ENCODE results near the gene RABL6.
"Not testable (repeated sequence)": the region's sequence is repeated elsewhere in the genome, so short reads cannot be mapped to it uniquely, and the experiment has no call there.

Gene RABL6
- 73.0 to 78.4 reads per million in 2 donors for total RNA-seq

- DNase-seq = peak; percentile 67 to 87 (median 76)
Measured at GRCh38 chr9:136807281-136808074, at the start of gene RABL6. TSS of gene RABL6 (plus strand) at chr9:136807948. CDS start at chr9:136808197, 249 bp downstream.

GRCh38 chr9:136759001-136759400 lies 48.7 kb upstream of the RABL6 start:
- DNase-seq = no peak

- DNase-seq = no peak
Measured at GRCh38 chr9:136759436-136760325, 48.1 kb upstream of the RABL6 start.

- DNase-seq = no peak
Measured at GRCh38 chr9:136760424-136760823, 47.3 kb upstream of the RABL6 start.

GRCh38 chr9:136760834-136761544 lies 46.8 kb upstream of the RABL6 start:
- not testable (repeated sequence) for DNase-seq

GRCh38 chr9:136761545-136761981 lies 46.2 kb upstream of the RABL6 start:
- DNase-seq = no peak

- DNase-seq = no peak
Measured at GRCh38 chr9:136762221-136762691, 45.5 kb upstream of the RABL6 start.

GRCh38 chr9:136762915-136763648 lies 44.7 kb upstream of the RABL6 start:
- peak in 2 of 5 experiments; percentile 40 to 43 for DNase-seq

- no peak for DNase-seq
Measured at GRCh38 chr9:136763649-136764035, 44.1 kb upstream of the RABL6 start.

- no peak for DNase-seq
Measured at GRCh38 chr9:136764301-136764891, 43.4 kb upstream of the RABL6 start, which contains the start of gene LCN15. TSS of gene LCN15 (minus strand) at chr9:136764518. CDS start at chr9:136764488, 30 bp downstream.

GRCh38 chr9:136765041-136765440 lies 42.7 kb upstream of the RABL6 start:
- DNase-seq = no peak

GRCh38 chr9:136765745-136766409 lies 41.9 kb upstream of the RABL6 start:
- not testable (repeated sequence) for DNase-seq

GRCh38 chr9:136766410-136767120 lies 41.2 kb upstream of the RABL6 start:
- peak in 3 of 5 experiments; percentile 37 to 45 (median 40) for DNase-seq

- peak in 3 of 5 experiments; percentile 26 to 57 (median 44) for DNase-seq
Measured at GRCh38 chr9:136769710-136770191, 38.0 kb upstream of the RABL6 start.

GRCh38 chr9:136771907-136772415 lies 35.8 kb upstream of the RABL6 start:
- no peak for DNase-seq

- DNase-seq = peak in 1 of 5 experiments; percentile 27
Measured at GRCh38 chr9:136773386-136774044, 34.2 kb upstream of the RABL6 start.

- no peak for DNase-seq
Measured at GRCh38 chr9:136774416-136775045, 33.2 kb upstream of the RABL6 start.

- DNase-seq = no peak
Measured at GRCh38 chr9:136775191-136775590, 32.6 kb upstream of the RABL6 start.

GRCh38 chr9:136776947-136777346 lies 30.8 kb upstream of the RABL6 start:
- DNase-seq = no peak
